Stimulated activated memory B cell treated with anti-CD40 and anti-IgM and Interleukin-4, amounts not matched to agents 10 μg/mL and 1 μg/mL and 100 μg/mL, for 72 hours (primary cell): ENCODE data around the gene THOP1.

ENCODE experiments used
- ATAC-seq: fragments of 150-1000 bp; cut with Tn5 transposase; 2 replicates; pipeline ENCODE4 v1.10.0; 2021
- H3K27ac Mint-ChIP-seq: one replicate; pipeline ENCODE4 v1.8.0; 2022; ENCODE audit warnings: mild to moderate bottlenecking, mixed read lengths
- H3K27me3 Mint-ChIP-seq: one replicate; pipeline ENCODE4 v1.8.0; 2022; ENCODE audit warnings: mixed read lengths
- H3K36me3 Mint-ChIP-seq: one replicate; pipeline ENCODE4 v1.8.0; 2022; ENCODE audit warnings: mixed read lengths
- H3K4me1 Mint-ChIP-seq: one replicate; pipeline ENCODE4 v1.8.0; 2022; ENCODE audit warnings: mixed read lengths
- H3K4me3 Mint-ChIP-seq: one replicate; pipeline ENCODE4 v1.8.0; 2022; ENCODE audit warnings: mild to moderate bottlenecking, moderate library complexity, mixed read lengths
- H3K9me3 Mint-ChIP-seq: one replicate; pipeline ENCODE4 v1.8.0; 2022; ENCODE audit warnings: mixed read lengths

THOP1 gene

DNA sequence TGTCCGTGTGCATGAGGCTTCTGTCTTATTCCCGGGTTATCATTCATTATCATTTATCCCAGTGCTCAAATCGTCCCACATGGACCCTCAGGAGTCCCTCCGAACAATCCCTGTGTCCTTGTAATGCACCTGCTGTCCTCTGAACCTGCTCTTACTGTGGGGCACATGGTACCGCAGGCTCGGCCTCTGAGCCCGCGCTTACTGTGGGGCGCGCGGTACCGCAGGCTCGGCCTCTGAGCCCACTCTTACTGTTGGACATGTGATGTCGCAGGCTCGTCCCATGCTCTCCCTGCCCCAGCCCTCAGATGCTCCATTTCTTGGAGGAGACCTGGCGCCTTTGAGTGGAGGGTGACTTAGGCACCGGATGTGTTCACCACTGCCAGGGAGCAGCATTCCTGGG lies 17.5 kb downstream of the THOP1 start:
- Mint-ChIP-seq H3K4me3 (no peak overlapping the region), H3K27ac (no peak overlapping the region), H3K36me3 (peaks cover 57% of the 10 kb centered on the region), H3K9me3 (no peaks in the 10 kb centered on the region), H3K4me1 (peaks cover 16% of the 10 kb centered on the region), H3K27me3 (no peaks in the 10 kb centered on the region)
- no peak for ATAC-seq

DNA sequence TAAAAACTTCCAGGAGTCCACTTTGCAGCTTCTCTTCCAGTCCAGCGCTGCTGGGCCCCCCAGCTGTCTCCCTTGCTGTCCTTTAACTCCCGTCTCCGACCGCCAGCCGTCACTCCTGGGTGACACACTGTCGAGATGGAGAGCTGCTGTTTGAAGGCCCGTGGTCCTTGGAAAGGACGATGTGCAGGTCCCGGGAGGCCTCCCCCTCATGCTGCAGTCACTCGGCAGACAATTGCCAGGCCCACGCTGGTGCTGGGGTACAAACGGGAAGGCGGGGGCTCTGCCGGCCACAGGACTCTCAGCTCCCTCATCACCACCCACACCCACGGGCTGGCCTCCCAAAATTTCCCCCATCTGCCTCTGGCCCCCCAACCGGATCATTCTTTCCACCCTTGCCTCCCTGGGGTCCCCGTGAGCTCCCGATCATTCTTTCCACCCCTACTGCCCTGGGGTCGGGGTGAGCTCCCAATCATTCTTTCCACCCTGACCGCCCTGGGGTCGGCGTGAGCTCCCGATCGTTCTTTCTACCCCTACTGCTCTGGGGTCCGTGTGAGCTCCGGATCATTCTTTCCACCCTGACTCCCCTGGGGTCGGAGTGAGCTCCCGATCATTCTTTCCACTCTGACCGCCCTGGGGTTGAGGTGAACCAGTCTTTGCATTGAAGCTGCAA lies 18.3 kb downstream of the THOP1 start:
- H3K4me3 Mint-ChIP-seq: no peak overlapping the region
- H3K4me1 Mint-ChIP-seq: peaks cover 16% of the 10 kb centered on the region
- H3K36me3 Mint-ChIP-seq: peaks cover 60% of the 10 kb centered on the region
- no peaks in the 10 kb centered on the region for H3K9me3 Mint-ChIP-seq
- no peaks in the 10 kb centered on the region for H3K27me3 Mint-ChIP-seq
- H3K27ac Mint-ChIP-seq: peak overlapping the region; percentile 24
- ATAC-seq: no peak

DNA sequence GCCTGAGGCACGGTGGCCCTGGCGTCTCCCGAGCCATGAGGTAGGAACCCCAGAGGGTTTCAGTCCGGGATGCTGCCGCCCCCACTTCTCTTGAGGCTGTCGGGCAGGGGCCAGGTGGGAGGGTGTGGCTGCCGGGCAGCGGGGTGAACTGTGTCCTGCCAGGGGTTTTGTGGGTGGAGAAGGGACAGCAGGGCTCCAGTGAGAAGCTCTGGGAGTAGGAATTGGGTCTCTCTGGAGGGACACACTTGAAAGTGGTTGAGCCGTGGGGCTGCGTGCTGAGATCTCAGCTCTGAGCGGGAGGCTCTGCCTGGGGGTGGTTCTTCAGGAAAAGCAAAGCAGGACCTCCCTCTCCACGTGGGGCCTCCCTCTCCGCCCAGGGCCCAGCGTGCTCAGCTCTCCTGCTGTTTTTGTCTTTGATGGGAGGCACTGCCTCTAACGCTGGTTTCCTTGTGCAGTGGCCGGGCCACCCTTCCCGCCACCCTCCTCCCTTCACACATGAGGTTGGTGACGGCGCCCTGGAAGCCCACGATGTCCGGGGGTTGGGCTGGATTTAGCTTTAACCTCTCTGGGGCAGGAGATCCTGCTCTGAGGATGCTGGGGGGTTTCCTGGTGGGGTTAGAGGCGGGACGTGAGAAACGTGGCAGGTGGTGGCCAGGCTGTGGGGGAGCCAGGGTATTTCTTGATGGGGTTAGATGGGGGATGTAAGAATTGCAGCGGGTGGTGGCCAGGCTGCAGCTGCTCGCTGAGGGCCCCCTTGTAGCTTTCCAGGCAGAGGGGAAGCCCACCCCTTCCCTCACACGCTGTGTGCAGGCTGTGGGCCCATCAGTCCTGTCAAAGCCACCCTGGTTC lies 19.1 kb downstream of the THOP1 start:
- no peak overlapping the region for H3K4me3 Mint-ChIP-seq
- H3K36me3 Mint-ChIP-seq: peaks cover 67% of the 10 kb centered on the region
- H3K9me3 Mint-ChIP-seq: no peaks in the 10 kb centered on the region
- ATAC-seq: no peak
- H3K27ac Mint-ChIP-seq: peak overlapping the region; percentile 24
- no peaks in the 10 kb centered on the region for H3K27me3 Mint-ChIP-seq
- peaks cover 16% of the 10 kb centered on the region for H3K4me1 Mint-ChIP-seq

DNA sequence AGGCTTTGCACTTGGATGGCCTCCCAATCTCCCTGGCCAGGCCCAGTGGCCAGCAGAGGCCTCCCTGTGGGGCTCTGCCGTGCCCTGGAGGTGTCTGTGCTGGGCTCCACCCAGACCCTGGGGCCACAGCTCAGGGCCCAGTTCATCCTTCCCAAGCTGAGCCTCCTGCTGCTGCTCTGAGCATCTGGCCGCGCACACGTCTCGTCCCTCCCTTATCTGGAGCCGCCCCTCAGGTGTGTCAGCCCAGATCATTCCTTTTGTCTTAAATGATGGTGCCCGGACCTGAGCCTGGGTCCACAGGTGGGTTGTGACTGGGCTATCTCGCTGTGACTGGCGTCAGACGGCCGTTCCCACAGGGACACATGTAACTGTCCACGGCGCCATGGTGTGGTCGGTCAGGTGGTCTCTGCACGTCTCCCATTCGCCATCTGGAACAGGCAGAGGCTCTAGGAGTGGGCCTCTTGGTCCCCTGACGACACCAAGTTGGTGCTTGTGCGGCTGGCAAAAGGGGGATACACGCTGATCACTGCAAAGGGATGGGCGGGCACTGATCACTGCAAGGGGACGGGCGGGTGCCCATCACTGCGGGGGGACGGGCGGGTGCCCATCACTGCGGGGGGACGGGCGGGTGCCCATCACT lies 20.1 kb downstream of the THOP1 start:
- peaks cover 70% of the 10 kb centered on the region for H3K36me3 Mint-ChIP-seq

DNA sequence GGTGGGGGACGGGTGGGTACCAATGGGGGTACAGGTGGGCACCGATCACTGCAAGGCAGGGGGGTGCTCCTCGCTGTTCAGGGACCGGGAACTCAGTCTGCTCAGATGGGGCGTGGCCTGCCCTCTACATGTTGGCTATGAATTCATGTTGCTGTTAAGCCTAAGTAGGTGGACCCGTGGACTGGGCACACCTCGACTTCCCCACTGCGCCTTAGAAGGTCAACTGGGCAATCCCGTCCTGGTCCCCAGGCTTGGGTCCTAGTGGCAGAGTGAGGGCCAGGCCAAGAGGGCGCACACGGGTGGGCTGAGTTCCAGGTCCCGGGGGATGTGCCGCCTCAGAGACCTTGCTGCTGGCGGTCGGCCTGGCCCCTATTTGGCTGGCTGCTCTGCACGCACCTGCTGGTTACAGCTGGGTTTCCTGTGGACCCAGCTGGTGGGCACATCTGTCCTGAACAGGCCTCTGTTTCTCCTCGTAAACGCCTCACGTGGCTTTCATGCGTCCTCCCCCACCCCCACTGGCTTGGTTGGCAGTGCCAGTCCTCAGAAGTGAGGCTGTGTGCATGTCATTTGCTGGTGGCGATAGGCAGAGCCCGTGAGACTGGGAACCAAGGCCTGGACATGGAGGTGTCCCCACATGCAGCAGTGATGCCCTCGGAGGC lies 20.8 kb downstream of the THOP1 start:
- Mint-ChIP-seq H3K27me3 (no peaks in the 10 kb centered on the region), H3K36me3 (peaks cover 63% of the 10 kb centered on the region), H3K27ac (no peak overlapping the region), H3K9me3 (no peaks in the 10 kb centered on the region), H3K4me1 (peaks cover 16% of the 10 kb centered on the region), H3K4me3 (no peak overlapping the region)
- no peak for ATAC-seq

More for the DNA sequence above, 20.1 kb downstream of the THOP1 start:
- H3K27me3 Mint-ChIP-seq: no peaks in the 10 kb centered on the region
- no peak overlapping the region for H3K4me3 Mint-ChIP-seq
- peak overlapping the region; percentile 22 for H3K27ac Mint-ChIP-seq
- no peaks in the 10 kb centered on the region for H3K9me3 Mint-ChIP-seq
- no peak for ATAC-seq
- H3K4me1 Mint-ChIP-seq: peaks cover 16% of the 10 kb centered on the region

DNA sequence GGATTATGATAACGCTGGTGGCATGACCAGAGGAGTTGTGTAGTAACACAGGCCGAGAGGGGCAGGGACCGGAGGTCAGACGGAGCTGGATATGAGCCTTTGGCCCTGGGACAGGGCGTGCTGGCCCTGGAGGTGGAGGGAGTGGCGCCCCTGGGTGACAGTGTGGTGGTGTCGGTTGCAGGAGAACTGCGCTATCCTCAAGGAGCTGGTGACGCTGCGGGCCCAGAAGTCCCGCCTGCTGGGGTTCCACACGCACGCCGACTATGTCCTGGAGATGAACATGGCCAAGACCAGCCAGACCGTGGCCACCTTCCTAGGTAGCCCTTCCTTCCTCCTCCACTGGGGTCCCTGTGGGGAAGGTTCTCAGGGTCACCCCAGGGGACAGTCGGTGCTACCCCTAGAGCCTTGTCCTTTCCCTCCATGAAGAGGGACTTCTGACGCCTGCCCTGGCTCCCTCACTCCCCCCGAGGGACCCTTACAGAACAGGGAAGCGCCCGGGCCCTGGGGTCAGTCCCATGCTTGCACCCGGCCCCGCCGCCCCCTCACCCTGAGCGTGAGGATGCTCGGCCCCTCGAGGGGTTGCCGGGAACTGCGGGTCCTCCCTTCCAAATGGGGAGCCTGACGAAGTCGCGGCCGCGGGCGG lies 21.6 kb downstream of the THOP1 start:
- Mint-ChIP-seq H3K4me1 (peaks cover 16% of the 10 kb centered on the region), H3K9me3 (no peaks in the 10 kb centered on the region), H3K36me3 (peaks cover 61% of the 10 kb centered on the region), H3K4me3 (no peak overlapping the region), H3K27me3 (no peaks in the 10 kb centered on the region), H3K27ac (no peak overlapping the region)
- no peak for ATAC-seq

DNA sequence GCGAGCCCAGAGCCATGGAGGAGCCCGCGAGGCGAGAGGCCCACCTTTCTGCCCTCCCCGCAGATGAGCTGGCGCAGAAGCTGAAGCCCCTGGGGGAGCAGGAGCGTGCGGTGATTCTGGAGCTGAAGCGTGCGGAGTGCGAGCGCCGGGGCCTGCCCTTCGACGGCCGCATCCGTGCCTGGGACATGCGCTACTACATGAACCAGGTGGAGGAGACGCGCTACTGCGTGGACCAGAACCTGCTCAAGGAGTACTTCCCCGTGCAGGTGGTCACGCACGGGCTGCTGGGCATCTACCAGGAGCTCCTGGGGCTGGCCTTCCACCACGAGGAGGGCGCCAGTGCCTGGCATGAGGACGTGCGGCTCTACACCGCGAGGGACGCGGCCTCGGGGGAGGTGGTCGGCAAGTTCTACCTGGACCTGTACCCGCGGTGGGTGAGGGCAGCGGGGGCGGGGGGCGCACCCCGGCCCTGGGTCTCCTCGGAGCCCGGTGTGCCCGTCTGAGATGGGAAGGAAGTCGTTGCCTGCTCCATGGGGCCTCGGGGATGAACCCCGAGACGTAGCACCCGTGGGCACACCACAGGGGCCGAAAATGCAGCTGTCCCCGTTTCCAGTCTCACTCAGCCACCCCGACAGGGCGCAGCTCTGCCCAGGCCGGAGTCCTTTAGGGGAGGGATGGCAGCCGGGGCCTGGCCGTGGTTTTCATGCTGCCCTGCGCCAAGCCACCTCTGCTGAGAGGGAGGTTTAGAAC lies 22.3 kb downstream of the THOP1 start:
- Mint-ChIP-seq H3K27me3 (no peaks in the 10 kb centered on the region), H3K27ac (no peak overlapping the region), H3K9me3 (no peaks in the 10 kb centered on the region), H3K4me1 (peaks cover 13% of the 10 kb centered on the region), H3K4me3 (no peak overlapping the region), H3K36me3 (peaks cover 54% of the 10 kb centered on the region)
- no peak for ATAC-seq

DNA sequence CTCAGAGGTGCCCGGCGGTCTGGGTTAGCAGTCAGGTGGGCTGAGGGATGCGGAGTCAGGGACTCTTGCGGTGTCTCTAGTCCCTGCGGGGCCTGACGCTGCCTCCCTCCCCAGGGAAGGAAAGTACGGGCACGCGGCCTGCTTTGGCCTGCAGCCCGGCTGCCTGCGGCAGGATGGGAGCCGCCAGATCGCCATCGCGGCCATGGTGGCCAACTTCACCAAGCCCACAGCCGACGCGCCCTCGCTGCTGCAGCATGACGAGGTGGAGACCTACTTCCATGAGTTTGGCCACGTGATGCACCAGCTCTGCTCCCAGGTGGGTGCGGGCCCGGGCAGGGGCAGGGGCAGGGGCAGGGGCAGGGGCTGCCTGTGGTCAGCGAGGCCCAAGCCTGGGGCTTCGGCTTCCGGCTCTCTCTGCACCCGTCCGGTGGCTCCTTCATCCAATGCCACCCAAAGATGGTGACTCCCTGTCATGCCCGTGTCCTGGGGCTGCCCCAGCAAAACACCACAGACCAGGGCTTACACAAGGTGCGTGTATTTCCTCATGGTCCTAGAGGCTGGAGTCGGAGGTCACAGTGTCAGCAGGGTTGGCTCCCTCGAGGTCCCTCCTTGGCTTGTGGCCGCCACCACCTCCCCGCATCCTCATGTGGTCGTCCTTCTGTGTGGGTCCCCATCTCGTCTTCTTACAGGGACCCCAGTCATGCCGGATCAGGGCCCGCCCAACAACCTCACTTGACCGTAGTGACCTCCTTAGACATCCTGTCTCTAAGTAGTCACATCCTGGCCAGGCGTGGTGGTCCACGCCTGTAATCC lies 23.0 kb downstream of the THOP1 start:
- Mint-ChIP-seq H3K9me3 (no peaks in the 10 kb centered on the region), H3K27me3 (no peaks in the 10 kb centered on the region), H3K27ac (no peak overlapping the region), H3K36me3 (peaks cover 49% of the 10 kb centered on the region), H3K4me1 (peaks cover 9% of the 10 kb centered on the region), H3K4me3 (no peak overlapping the region)
- ATAC-seq: no peak

DNA sequence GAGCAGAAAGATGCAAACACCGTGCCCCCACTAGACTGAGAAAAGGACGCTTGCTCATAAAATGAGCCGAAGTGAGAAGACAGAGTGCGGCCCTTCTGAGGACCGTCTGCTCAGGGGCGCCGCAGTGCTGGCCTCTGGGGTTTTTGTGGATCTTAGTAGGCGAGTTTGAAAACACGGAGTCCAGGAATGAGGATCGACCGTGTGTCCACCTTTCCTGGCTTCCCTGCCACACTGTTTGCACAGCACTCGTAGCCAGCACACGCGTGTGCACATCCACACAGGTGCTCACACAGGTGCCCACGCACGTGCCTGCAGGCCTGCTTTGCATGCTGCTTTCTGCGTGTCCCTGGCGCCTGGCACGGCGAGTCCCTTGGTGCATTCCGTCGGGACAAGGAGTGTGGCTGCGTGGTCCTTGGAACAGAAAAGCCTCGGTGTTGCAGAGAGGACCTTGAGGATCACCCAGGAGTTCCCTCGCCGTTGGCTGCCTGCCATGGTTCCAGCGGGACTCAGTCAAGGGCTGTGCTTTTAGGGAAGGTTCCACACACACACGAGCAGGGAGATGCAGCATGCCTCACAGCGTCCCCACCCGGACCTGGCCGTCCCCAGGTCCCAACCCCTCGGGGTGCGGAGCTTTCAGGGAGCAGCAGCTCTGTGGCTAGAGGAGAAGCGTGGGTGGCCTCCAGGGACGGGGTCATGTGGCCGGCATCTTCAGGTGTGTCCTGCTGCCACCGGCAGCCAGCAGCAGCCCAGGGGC lies 24.3 kb downstream of the THOP1 start:
- no peak for ATAC-seq
- H3K4me3 Mint-ChIP-seq: no peak overlapping the region
- H3K9me3 Mint-ChIP-seq: no peaks in the 10 kb centered on the region
- no peak overlapping the region for H3K27ac Mint-ChIP-seq
- H3K27me3 Mint-ChIP-seq: no peaks in the 10 kb centered on the region
- peaks cover 44% of the 10 kb centered on the region for H3K36me3 Mint-ChIP-seq
- H3K4me1 Mint-ChIP-seq: no peaks in the 10 kb centered on the region

DNA sequence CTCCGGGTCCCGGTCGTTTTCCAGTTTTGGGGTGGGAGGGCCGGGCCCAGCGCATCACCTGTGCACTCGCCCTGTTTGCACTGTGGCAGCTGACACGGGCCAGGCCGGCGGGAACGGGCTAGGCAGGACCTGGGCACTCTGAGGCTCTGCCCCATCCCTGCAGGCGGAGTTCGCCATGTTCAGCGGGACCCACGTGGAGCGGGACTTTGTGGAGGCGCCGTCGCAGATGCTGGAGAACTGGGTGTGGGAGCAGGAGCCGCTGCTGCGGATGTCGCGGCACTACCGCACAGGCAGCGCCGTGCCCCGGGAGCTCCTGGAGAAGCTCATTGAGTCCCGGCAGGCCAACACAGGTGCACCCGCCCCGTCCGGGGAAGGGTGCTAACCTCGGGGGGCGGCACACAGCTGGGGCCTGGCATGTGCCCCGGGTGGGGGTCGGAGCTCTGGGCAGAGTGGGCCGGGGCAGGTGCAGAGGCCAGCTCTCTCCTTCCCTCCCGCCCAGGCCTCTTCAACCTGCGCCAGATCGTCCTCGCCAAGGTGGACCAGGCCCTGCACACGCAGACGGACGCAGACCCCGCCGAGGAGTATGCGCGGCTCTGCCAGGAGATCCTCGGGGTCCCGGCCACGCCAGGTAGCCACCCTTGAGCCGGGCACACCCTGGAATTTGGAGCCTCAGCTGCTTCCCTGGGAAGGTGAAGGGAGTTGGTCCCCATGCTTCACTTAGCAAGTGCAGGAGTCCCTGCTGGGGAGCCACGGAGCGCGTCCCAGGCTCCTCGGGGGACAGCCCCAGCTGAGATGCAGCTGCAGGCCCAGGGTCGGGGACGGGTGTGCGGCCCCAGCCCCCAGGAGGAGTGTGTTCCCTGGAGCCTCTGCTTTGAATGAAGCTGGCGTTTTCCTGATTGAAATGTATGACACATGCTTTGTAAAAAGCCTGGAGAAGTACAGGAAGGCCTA lies 25.1 kb downstream of the THOP1 start:
- H3K4me3 Mint-ChIP-seq: no peak overlapping the region
- H3K36me3 Mint-ChIP-seq: peaks cover 37% of the 10 kb centered on the region
- no peak overlapping the region for H3K27ac Mint-ChIP-seq
- H3K27me3 Mint-ChIP-seq: no peaks in the 10 kb centered on the region
- H3K4me1 Mint-ChIP-seq: no peaks in the 10 kb centered on the region
- no peaks in the 10 kb centered on the region for H3K9me3 Mint-ChIP-seq
- no peak for ATAC-seq

DNA sequence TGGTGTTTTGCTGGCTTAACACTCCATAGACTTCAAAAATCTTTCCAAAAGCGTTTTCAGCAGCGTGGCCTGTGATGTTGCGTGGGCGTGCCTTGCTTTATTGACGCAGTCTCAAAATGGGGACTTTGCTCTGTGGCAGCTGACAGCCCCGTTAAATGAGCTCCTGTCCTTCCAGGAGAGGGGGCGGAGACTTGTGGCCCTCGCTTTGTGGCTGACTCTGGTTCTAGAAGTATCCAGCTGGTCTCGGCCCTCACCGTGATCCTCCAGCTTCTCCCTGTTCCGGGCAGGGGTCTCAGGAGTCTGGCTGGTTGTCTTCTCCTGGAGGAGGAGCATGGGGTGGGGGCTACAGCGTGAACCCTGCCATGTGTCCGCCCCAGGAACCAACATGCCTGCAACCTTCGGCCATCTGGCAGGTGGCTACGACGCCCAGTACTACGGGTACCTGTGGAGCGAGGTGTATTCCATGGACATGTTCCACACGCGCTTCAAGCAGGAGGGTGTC lies 26.0 kb downstream of the THOP1 start:
- Mint-ChIP-seq H3K27me3 (no peaks in the 10 kb centered on the region), H3K4me1 (no peaks in the 10 kb centered on the region), H3K27ac (no peak overlapping the region), H3K9me3 (no peaks in the 10 kb centered on the region), H3K4me3 (peak overlapping the region; percentile 23), H3K36me3 (peaks cover 34% of the 10 kb centered on the region)
- ATAC-seq: no peak

DNA sequence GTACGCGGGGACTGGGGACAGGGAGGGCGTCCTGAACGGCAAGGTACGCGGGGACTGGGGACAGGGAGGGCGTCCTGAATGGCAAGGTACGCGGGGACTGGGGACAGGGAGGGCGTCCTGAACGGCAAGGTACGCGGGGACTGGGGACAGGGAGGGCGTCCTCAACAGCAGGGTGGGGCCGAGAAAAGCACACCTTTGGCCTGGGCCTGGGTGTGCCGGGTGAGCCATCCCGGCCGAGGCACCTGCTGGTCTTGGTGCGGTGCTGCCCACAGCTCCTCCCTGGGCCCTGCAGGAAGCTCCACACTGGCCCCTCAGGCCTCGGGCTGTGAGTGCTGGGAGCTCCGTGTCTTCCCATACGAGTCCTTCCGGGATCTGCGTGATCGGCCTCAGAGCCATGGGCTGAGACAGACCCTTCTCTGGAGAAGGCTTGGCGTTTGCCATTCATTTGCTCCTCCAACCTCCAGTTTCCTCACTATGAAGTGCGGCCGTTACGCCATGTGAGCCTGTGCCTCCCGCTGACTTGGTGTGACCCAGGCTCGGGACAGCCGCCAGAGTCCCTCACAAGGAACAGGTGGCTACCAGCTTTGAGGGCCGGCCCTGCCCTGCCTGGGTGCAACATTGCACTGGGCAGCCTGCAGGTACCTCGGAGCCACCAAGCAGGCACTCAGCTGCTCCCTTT lies 26.6 kb downstream of the THOP1 start:
- Mint-ChIP-seq H3K4me1 (no peaks in the 10 kb centered on the region), H3K9me3 (no peaks in the 10 kb centered on the region), H3K36me3 (peaks cover 34% of the 10 kb centered on the region), H3K27me3 (no peaks in the 10 kb centered on the region), H3K4me3 (peak overlapping the region; percentile 23), H3K27ac (no peak overlapping the region)
- peak; percentile 55 for ATAC-seq
